CD4-positive, alpha-beta T cell (primary cell): ENCODE data around the gene MTMR8. TPM values are rescaled to one million over a fixed set of nuclear protein-coding genes. Genes with fewer than 3 reads are reported as not detected.
"Not testable (repeated sequence)": the region's sequence is repeated elsewhere in the genome, so short reads cannot be mapped to it uniquely, and the experiment has no call there.

ENCODE experiments used
- ATAC-seq: fragments of 200-7000 bp; cut with Tn5 transposase; one replicate; pipeline ENCODE4 v1.10.0; 2022; ENCODE audit warnings: mild to moderate bottlenecking; ENCODE audit not compliant: poor library complexity
- CTCF ChIA-PET: fragments of 350-600 bp; sonication (Branson Sonifier 250); formaldehyde crosslinking; loops from one replicate; lab custom pipeline; 2021; ENCODE audit warnings: antibody characterized with exemption, inconsistent platforms; lab: Charles Lee
- POLR2A ChIA-PET: fragments of 350-600 bp; sonication (Branson Sonifier 250); formaldehyde crosslinking; loops from one replicate; lab custom pipeline; 2021; ENCODE audit warnings: antibody characterized with exemption, inconsistent platforms; lab: Charles Lee
- DNase-seq, 14 experiments: peaks; one replicate each; pipeline ENCODE4 v3.0.0-alpha.2; 2013 to 2020; ENCODE audit warnings: mixed read lengths in 2 of 14
- H3K27ac ChIP-seq, 2 donors: one replicate each; pipeline versions ENCODE4 v1.5.1 to v1.7.0; 2013; ENCODE audit warnings: low read length in 2 of 2, low read depth in 1 of 2, mild to moderate bottlenecking in 1 of 2
- H3K27me3 ChIP-seq, 2 experiments: 1 replicate in 1 of 2; 2 replicates in 1 of 2; pipeline versions ENCODE4 v1.6.1 to v1.7.0; 2013; ENCODE audit warnings: low read length in 2 of 2, control low read depth in 1 of 2, mild to moderate bottlenecking in 1 of 2, moderate library complexity in 1 of 2; ENCODE audit not compliant: insufficient read depth in 2 of 2, control insufficient read depth in 1 of 2
- H3K36me3 ChIP-seq: one replicate; pipeline ENCODE4 v1.6.1; 2013; ENCODE audit warnings: low read length, control low read depth; ENCODE audit not compliant: insufficient read depth
- H3K4me1 ChIP-seq: one replicate; pipeline ENCODE4 v1.6.1; 2013; ENCODE audit warnings: low read length, control low read depth; ENCODE audit not compliant: insufficient read depth
- H3K4me3 ChIP-seq: one replicate; pipeline ENCODE4 v1.5.1; 2013; ENCODE audit warnings: mild to moderate bottlenecking, low read length, moderate library complexity
- H3K9me3 ChIP-seq, 2 experiments: 1 replicate in 1 of 2; 2 replicates in 1 of 2; pipeline versions ENCODE4 v1.6.1 to v1.7.0; 2013; ENCODE audit warnings: low read length in 2 of 2, mild to moderate bottlenecking in 2 of 2, control low read depth in 1 of 2, moderate library complexity in 1 of 2; ENCODE audit not compliant: control insufficient read depth in 1 of 2, insufficient read depth in 1 of 2
- H3K27ac Mint-ChIP-seq: one replicate; pipeline ENCODE4 v1.8.0; 2020; ENCODE audit warnings: mixed read lengths
- H3K27me3 Mint-ChIP-seq: one replicate; pipeline ENCODE4 v1.8.0; 2021; ENCODE audit warnings: mixed read lengths
- H3K36me3 Mint-ChIP-seq: one replicate; pipeline ENCODE4 v1.8.0; 2021; ENCODE audit warnings: low read depth, mixed read lengths
- H3K4me1 Mint-ChIP-seq: one replicate; pipeline ENCODE4 v1.8.0; 2021; ENCODE audit warnings: low read depth, mixed read lengths
- H3K4me3 Mint-ChIP-seq: one replicate; pipeline ENCODE4 v1.8.0; 2020; ENCODE audit warnings: mild to moderate bottlenecking, mixed read lengths
- H3K9me3 Mint-ChIP-seq: one replicate; pipeline ENCODE4 v1.8.0; 2020; ENCODE audit warnings: mixed read lengths
- intact Hi-C, 2 experiments: fragments of 100-400 bp; cut with DNase I in 1 of 2; cut with micrococcal nuclease in 1 of 2; formaldehyde crosslinking; loops; one replicate each; pipeline versions ENCODE4 v1.15.1 to v1.9.0; 2023 to 2025; cut with DNase I, micrococcal nuclease
- total RNA-seq, 174 experiments: library from RNA in 2 of 174; stranded (reverse) in 2 of 174; gene quantifications; one replicate each; pipeline ENCODE4 v1.2.3 and lab custom pipeline; 2021 to 2026
- TF ChIP-seq, protein P1 (sequence below): fragments of 200-600 bp; IDR thresholded peaks from one replicate; pipeline ENCODE4 v1.8.0; 2022; ENCODE audit warnings: antibody characterized with exemption, mild to moderate bottlenecking

MTMR8 gene
- total RNA-seq, 2 experiments from 2014 or later = 2.3 to 3.1 TPM

DNA sequence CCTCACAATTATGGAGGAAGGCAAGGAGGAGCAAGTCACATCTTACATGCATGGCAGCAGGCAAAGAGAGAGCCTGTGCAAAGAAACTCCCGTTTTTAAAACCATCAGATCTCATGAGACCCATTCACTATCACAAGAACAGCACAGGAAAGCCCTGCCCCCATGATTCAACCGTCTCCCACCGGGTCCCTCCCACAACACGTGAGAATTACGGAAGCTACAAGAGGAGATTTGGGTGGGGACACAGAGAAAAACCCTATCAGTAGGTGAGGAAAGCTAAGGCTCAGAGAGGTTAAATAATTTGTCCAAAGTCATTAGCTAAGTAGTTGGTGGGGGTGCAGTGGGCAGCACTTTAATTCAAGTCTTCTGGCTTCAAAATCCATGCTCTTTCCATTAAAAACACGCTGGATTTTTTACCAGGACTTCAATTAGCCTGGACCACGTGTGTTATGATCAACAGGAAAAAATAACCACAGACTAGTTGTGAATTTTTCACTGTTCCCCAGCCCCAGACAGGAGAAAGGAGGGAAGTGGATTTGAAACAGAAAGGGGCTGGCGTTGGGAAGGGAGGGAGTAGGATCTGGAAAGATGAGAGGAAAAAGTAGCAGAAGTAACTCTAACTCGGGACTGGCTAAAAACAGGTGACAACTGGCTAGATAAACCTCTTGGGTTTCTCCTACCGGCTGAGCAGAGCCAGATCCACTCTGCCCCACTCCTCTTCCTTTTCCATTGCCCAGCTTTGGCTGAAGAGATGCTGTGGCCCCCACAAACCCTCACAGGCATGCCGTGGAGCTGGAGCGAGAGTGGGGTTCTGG lies 986 bp downstream of the MTMR8 start:
- Mint-ChIP-seq H3K36me3 (peaks cover 10% of the 10 kb centered on the region), H3K27me3 (no peaks in the 10 kb centered on the region), H3K27ac (peak overlapping the region; percentile 85), H3K4me3 (peak overlapping the region; percentile 90), H3K4me1 (peaks cover 53% of the 10 kb centered on the region), H3K9me3 (no peaks in the 10 kb centered on the region)
- intact Hi-C loops = loop anchor here in 1 of 2 experiments (2.0 to 5.0 kb wide), 2 partner anchors 187 to 1143 kb away; no protein-coding TSS in a partner anchor
- DNase-seq = peak in 1 of 14 experiments; percentile 6
- Histone ChIP-seq H3K4me1 (peaks cover 17% of the 10 kb centered on the region), H3K4me3 (peak overlapping the region; percentile 85), H3K36me3 (no peaks in the 10 kb centered on the region), H3K27me3 (no peaks in the 10 kb centered on the region), H3K27ac (no peak overlapping the region), H3K9me3 (no peaks in the 10 kb centered on the region)
- POLR2A ChIA-PET = no interaction called here
- CTCF ChIA-PET = no interaction called here
- TF ChIP-seq, protein P1, sequence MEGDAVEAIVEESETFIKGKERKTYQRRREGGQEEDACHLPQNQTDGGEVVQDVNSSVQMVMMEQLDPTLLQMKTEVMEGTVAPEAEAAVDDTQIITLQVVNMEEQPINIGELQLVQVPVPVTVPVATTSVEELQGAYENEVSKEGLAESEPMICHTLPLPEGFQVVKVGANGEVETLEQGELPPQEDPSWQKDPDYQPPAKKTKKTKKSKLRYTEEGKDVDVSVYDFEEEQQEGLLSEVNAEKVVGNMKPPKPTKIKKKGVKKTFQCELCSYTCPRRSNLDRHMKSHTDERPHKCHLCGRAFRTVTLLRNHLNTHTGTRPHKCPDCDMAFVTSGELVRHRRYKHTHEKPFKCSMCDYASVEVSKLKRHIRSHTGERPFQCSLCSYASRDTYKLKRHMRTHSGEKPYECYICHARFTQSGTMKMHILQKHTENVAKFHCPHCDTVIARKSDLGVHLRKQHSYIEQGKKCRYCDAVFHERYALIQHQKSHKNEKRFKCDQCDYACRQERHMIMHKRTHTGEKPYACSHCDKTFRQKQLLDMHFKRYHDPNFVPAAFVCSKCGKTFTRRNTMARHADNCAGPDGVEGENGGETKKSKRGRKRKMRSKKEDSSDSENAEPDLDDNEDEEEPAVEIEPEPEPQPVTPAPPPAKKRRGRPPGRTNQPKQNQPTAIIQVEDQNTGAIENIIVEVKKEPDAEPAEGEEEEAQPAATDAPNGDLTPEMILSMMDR = no peak
- no peak for ATAC-seq

DNA sequence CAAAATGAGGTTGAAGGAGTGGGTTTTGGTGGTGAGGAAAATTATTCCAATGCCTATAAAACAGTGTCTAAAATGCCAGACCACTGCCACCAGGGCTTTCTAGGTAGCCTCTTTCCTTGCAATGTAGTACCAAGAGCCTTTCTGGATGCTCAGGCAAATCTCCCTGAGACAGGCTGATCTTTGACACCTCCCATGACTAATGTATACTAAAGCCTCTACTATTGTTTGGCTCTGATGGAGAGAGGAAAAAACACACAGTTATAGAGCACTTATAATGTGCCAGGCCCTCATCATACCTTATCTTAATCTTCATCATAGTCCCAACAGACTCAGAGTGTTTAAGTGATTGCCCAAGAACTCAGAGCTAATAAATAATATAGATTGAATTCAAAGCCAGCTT lies 5.8 kb downstream of the MTMR8 start:
- CTCF ChIA-PET = no interaction called here
- H3K9me3 ChIP-seq = peaks cover 3 to 7% of the 10 kb centered on the region in 2 experiments
- no peak overlapping the region for H3K27ac Mint-ChIP-seq
- H3K4me3 Mint-ChIP-seq = no peak overlapping the region
- no peaks in the 10 kb centered on the region for H3K27me3 ChIP-seq
- intact Hi-C loops = no loop called here
- TF ChIP-seq, protein P1 = no peak
- peaks cover 6% of the 10 kb centered on the region for H3K4me1 ChIP-seq
- DNase-seq (no peak), ATAC-seq (no peak)
- no peak overlapping the region for H3K4me3 ChIP-seq
- no peak overlapping the region for H3K27ac ChIP-seq
- H3K27me3 Mint-ChIP-seq = no peaks in the 10 kb centered on the region
- H3K9me3 Mint-ChIP-seq = no peaks in the 10 kb centered on the region
- POLR2A ChIA-PET = no interaction called here
- H3K4me1 Mint-ChIP-seq = peaks cover 43% of the 10 kb centered on the region
- peaks cover 35% of the 10 kb centered on the region for H3K36me3 Mint-ChIP-seq
- peaks cover 3% of the 10 kb centered on the region for H3K36me3 ChIP-seq

DNA sequence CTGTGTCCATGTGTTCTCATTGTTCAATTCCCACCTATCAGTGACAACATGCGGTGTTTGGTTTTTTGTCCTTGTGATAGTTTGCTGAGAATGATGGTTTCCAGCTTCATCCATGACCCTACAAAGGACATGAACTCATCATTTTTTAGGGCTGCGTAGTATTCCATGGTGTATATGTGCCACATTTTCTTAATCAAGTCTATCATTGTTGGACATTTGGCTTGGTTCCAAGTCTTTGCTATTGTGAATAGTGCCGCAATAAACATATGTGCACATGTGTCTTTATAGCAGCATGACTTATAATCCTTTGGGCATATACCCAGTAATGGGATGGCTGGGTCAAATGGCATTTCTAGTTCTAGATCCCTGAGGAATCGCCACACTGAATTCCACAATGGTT lies 14.5 kb downstream of the MTMR8 start:
- POLR2A ChIA-PET, H3K4me1 ChIP-seq: not testable (repeated sequence)
- H3K36me3 Mint-ChIP-seq = peaks cover 89% of the 10 kb centered on the region

More for the DNA sequence above, 14.5 kb downstream of the MTMR8 start:
- H3K36me3 ChIP-seq, H3K9me3 Mint-ChIP-seq, H3K4me3 Mint-ChIP-seq, CTCF ChIA-PET, H3K4me1 Mint-ChIP-seq, H3K27me3 Mint-ChIP-seq, intact Hi-C loops, H3K4me3 ChIP-seq, H3K27ac ChIP-seq, H3K27me3 ChIP-seq, DNase-seq, ATAC-seq, H3K27ac Mint-ChIP-seq: not testable (repeated sequence)
- peaks cover 19 to 25% of the 10 kb centered on the region in 2 experiments for H3K9me3 ChIP-seq
